Measurements from ENCODE around the gene ZNRF3.
"Not testable (repeated sequence)": the region's sequence is repeated elsewhere in the genome, so short reads cannot be mapped to it uniquely, and the experiment has no call there.

ZNRF3 gene
- total RNA-seq = 0.29 to 5.0 (median 2.5) reads per million in 18 experiments

DNA sequence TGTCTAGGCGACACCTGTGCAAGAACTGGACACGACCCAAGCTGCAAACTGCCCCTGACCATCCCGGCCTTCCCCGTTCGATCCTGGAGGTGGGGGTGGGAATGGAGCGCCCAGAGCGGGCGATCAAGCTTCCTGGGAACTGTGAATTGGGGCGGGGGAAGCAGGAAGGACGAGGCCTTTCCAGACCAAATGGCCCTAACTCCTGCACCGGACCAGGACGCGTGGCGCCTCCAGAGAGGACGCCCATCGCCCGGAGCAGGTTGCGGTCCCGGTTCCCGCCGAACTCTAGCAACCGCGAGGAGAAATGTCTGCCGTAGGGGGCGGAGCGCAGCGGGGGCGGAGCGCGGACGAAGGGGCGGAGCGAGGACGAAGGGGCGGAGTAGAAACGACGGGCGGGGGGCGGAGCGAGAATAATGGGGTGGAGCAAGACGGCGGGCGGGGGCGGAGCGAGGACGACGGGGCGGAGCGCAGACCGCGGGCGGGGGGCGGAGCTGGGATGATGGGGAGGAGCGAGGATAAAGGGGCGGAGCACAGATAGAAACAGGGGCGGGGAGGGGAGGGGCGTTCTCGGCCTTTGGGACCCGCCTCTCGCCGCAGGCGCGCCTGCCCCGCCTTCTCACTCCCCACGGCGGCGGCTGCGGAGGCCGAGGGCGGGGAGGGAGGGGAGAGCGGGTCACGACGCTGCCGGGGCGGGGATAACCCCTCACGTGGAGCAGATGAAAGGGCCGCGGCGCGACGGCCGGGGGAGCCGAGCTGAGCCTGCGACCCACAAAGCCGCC lies at the start of gene ZNRF3:
Gene ZNRF3 (plus strand): TSS at position 695 of the 779 bp plus-strand sequence. CDS start 195 bp downstream, outside the sequence.
- DNase-seq = peak; percentile 94 to 96

DNA sequence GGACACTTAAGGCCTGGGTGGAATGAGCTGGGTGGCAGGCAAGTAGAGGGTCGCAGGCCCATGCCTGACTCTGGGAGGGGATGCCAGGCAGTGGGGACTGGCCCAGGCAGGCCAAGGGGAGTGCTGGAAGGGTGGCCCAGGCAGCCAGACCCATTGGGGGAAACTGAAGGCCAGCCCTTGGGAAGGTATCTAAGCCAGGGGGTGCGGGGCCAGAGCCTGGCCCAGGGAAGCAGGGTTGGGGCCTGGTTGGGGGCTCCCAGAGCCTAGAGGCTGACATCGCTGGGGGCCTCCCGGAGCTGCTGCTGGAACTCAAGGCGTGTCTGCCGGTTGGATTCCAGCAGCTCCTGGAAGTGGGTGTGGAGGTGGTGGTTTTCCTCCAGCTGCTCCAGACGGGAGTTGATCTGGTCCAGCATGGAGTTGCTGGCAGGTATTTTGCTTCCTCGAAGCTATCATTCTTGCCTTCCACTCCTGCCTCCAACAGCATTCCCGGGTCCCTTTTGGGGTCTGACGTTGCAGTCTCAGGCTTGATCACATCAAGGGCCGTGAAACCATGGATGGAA lies 47.7 kb upstream of the ZNRF3 start:
- no peak for DNase-seq

DNA sequence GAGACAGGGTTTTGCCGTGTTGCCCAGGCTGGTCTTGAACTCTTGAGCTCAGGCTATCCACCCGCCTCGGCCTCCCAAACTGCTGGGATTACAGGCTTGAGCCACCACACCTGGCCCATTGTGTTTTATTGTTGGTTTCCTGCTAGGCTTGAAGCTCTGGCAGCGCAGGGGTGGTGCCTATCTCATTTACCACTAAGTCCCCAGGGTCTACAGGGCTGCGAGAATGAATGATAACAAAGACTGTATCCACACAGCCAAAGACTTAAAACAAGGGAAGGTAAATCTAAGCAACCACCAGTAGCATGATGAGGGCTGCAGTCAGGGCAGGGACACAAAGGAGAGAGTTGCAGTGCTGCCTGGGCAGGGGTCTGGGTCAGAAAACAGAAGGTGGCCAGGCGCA lies 45.7 kb upstream of the ZNRF3 start:
- no peak for DNase-seq

DNA sequence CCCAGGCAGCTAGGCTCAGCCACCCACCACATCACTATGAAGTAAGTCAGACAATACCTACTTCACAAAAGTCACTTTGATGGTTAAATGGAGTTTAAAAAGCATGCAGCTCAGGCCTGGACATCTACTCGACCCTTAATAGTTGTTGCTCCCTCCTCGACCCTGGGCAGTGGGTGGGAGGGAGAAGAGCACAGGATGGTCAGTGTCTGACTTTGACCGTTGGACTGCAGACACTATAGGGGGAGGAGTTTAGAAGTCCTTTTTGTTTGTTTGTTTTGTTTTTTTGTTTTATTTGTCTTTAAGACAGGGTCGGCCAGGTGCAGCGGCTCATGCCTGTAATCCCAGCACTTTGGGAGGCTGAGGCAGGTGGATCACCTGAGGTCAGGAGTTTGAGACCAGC lies 44.4 kb upstream of the ZNRF3 start:
- no peak for DNase-seq

DNA sequence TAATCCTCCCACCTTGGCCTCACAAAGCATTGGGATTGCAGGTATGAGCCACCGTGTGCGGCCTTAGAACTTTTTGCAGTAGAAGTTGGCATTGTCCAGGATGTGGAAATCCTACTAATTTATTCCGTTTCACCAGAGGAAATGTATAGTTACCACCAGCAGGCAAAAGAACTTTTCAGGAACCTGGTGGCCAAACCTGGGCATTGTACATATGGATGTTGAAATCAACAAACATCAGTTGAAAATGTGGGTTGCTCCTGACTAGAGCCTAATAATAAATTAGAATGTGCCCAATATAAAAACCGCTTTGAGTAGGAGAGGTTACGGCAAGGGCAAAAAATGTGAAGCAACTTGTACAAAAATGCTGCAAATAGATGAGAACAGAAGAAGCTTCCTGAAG lies 42.3 kb upstream of the ZNRF3 start:
- peak in 1 of 2 donors; percentile 26 for DNase-seq

DNA sequence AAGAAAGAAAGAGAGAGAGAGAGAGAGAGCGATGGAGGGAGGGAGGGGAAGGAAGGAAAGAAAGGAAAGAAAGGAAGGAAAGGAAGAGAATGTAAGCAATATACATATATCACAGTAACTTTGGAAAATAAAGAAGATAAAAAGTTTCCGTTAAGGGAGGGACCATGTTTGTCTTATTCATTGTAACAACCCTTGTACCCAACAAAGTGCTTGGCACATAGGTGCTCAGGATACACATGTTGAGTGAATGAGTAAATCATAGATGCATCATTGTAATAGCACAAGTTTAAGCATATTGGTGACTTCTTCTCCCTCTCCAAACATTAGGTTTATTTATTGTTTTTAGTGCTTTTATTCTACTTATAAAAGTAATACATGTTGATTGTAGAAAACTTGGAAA lies 39.7 kb upstream of the ZNRF3 start:
- DNase-seq = no peak

DNA sequence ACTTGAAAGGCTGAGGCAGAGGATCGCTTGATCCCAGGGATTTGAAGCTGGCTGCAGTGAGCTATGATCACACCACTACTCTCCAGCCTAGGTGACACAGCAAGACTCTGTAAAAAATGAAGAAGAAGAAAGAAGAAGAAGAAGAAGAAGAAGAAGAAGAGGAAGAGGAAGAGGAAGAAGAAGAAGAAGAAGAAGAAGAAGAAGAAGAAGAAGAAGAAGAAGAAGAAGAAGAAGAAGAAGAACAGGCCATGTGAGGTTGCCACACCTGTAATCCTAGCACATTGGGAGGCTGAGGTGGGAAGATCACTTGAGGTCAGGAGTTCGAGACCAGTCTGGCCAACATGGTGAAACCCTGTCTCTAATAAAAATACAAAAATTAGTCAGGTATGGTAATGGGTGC lies 39.1 kb upstream of the ZNRF3 start:
- not testable (repeated sequence) for DNase-seq

DNA sequence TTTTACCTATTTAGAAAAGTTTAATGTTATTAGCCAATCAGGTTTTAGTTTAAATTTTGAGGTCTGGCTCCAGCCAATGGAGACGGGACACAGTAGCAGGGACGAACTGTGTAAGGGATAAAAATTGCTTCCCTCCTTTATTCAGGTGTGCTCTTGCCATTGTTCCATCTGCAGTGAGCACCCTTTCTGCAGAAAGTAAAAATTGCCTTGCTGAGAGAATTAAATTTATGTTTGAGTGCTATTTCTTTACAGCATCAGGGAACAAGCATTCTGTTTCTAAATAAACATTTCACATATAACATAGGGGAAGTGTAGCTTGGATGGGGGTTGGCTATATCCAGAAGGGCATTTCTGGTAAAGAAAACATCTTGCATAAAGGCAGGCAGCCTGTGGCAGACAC lies 36.4 kb upstream of the ZNRF3 start:
- no peak for DNase-seq

DNA sequence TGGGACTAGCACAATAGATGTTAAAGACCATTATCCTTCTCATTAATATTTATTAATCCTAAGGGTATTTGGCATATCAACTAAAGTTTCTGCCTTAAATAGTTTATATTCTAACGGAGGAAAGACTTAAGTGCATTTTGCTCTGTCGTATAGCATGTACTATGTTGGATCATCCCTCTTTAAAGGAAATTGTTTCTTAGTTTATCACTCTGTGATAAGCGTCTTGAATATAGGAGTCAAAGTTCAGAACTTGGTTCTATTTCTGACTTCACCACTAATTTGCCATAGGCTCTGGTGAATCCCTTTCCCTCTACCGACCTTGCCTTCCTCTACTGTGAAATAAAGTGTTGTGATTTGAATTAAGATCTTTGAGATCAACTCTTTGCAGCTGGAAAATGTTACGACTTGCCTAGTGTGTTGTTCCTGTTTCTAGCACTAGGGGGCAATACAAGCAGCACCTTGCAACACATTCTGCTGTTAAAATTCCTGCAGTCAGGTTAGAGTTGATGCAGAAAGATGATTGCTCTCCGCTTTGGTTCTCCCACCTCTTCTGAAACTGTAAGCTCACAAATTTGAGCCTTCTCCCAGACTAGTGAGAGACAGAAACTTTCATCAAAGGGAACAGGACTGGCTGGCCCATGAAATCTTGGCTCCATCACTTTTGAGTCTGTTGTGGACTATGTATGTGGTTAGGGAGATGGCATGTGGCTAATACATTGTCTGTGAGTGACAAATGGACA lies 27.8 kb upstream of the ZNRF3 start:
- DNase-seq = peak; percentile 51 to 60

DNA sequence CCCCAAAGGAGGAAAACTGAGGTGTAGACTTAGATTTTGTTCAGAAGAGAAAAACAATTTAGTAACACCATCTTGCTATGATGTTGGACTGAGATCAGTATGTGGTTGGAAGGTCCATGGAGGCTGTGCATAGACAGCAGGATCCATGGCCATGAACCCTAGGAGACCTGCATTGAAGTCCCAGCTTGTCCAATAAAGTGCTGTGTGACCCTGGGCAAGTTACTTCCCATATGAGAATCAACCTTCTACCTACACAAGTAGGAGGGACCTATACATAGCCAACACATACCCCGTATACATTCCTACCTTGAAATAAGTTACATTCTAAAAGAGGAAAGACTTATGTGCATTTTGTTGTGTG lies 27.3 kb upstream of the ZNRF3 start:
- DNase-seq = no peak

DNA sequence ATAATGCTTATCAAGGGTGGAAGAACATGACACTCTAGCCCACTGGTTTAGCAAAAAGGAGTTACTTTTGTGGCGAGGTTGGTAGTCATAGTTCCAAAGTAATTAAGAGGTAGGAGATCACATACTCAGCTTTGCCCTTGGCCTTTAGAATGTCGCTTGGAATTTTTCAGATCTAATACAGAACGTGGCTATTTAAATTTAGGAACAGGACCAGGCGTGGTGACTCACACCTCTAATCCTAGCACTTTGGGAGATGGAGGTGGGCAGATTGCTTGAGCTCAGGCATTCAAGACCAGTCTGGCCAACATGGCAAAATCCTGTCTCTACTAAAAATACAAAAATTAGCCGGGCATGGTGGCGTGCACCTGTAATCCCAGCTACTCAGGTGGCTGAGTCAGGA lies 26.1 kb upstream of the ZNRF3 start:
- DNase-seq = no peak

DNA sequence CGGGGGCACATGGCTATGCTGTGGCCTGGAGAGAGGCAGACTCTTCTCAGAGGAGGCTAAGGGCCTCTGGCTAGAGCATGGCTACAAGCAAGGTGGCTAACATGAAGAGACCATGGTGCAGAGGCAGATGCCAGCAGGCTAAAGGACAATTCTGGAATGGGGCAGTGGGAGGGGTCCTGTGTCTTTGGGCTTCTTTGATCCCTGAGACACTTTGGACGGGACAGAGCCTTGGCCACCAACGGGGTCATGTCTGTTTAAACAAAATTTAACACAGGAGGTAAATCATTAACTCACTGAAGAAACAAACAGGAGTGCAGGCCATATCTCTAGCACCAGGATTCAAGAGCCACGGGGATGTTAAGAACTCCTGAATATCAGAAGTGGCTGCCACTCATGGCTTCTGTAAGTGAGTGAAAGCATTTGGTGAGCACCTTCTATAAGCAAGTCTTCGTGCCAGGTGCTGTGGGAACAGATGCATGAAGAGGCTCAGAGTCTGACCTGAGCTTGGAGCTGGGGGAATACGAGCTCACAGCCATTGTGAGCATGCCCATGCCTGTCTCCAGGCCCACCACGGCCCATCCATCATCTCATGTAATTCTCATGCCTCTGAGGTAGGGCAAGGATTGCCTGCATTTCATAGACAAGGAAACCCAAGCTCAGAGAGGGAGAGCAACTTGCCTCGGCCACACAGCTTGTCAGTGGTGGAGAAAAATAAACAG lies 18.3 kb upstream of the ZNRF3 start:
- no peak for DNase-seq

DNA sequence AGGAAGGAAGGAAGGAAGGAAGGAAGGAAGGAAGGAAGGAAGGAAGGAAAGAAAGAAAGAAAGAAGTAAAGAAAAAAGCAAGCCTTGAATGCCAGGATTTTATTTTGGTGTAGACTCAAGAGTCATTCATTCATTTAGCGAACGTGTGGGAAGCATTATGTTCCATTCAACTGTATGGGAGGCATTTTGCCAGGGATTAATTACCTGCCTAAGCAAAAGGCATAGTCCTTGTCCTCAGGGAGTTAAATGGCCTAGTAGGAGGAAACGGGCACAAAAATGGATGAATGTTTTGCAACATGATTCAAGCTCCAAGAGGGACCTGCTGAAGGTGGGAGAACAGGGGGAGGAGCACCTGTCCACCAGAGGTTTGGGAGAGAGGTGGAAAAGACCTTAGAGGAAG lies 16.2 kb upstream of the ZNRF3 start:
- DNase-seq = no peak

DNA sequence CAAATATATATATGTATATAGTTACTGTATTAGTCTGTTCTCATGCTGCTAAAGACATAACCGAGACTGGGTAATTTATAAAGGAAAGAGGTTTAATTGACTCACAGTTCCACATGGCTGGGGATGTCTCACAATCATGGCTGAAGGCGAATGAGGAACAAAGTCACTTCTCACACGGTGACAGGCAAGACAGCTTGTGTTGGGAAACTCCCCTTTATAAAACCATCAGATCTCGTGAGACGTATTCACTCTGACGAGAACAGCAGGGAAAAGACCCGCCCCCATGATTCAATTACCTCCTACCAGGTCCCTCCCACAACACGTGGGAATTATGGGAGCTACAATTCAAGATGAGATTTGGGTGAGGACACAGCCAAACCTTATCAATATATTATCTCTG lies 15.0 kb upstream of the ZNRF3 start:
- DNase-seq = peak; percentile 91 to 92

DNA sequence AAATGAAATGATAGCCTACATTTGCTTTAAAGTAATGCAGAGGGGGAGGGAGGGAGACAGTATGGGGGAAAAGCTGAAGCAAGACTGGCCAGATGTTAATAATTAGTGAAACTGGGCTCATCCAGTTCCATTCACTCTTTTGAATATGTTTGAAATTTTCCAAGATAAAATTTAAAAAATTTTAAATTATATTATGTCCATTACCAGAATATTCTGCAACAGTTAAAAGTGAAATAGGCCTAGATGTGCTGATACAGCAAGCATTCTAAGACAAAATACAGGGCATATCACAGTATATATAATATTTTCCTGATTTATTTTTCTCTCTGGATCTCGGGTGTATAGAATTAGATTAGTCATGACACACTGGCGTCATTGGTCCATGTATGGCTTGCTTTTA lies 13.6 kb upstream of the ZNRF3 start:
- DNase-seq = no peak

DNA sequence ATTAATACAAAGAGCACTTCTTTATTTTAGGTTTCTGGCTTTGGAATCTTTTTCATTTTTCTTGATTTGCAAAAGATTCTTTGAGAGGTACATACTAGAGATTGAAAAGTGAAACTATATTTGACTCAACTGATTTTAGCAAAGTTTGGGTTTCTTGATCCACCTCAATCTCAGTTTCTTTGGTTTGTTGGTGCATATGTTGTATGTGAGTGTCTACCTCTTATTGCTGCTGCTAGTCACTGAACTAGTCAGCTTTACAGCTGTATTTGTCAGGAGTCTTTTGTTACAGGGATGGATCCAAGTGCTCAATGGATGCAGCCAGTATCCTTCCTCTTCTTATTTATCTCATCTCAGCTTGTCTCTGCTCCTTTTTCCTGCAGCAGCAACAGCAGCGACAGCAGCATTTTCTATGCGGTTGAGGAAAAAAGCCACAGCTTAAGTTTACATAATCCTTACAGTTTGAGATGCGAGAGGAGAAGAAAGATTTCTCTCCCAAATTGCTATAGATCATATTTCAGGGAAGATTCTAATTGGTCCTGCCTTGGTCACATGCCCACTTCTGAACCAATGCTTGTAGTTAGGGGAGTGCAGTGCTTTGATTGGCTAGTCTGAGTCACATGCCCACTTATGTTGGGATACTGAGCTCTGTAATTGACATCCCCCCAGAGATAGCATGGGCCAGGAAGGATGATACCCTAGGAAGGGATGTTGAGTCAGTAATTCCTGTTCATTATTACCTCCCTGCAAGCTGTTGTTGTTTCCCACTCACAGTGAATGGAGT lies 10.0 kb upstream of the ZNRF3 start:
- no peak for DNase-seq

DNA sequence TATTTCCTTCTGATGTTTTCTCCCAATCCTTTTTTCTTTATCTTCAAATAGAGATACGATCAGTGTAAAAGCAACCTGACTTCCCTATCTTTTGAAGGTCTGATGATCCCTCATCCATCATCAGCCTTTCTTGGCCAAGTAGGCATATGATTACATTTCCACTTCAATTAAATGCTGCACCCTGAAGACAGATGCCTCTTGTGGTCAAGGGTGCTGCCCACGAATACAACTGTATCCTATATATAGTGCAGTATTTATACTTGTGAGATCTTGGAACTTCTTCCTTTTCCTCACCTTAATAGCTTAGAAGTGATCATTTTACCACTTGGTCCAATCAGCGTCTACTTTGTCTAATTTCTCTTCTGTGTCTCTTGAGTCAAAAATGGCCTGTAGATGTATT lies 9.3 kb upstream of the ZNRF3 start:
- no peak for DNase-seq

DNA sequence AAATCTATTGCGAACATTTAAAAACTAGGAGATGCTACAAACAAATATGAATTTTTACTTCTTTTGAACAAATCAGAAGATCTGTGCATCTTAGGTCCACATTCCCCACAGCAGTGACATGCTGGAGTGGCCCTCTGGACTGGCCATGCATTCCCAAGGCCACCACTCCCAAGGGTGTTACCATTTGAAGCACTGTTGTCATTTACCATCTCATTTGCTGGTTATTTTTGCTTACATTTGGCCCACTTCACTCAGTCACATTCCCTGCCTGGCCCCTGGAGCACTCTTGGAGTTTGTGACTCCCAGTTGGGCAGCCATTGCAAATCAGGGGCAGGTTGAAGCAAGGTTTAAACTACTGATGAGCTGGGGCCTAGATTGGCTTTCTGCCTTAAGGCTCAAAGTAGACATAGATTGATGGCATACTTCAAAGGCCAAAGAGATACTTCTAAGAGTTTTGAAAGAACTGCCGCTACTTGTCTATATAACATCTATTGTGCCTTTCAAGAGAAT lies 8.5 kb upstream of the ZNRF3 start:
- no peak for DNase-seq

DNA sequence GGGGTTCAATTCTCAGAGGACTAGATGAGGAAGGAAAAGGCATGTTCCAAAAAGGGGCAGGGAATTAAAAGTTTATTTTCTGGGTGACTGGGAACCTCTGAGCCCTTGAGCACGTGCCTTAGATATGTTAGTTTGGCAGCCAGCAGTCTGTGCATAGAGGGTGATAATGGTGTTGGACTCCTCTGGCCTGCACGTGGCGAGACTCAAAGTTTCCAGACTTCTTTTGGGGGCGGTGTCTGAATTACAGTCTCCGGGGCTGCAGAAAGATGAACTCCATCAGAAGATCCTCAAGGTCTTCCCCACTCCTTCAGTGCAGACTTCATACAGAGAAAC lies 861 bp upstream of the ZNRF3 start:
- no peak for DNase-seq

DNA sequence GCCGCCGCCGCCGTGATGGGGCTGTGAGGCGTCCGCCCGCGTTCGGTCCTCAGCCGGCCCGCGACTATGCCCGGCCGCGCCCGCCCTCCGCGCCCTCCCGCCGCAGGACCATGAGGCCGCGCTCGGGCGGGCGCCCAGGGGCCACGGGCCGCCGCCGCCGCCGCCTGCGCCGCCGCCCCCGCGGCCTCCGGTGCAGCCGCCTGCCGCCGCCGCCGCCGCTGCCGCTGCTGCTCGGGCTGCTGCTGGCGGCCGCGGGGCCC lies 215 bp downstream of the ZNRF3 start:
- DNase-seq = no peak

DNA sequence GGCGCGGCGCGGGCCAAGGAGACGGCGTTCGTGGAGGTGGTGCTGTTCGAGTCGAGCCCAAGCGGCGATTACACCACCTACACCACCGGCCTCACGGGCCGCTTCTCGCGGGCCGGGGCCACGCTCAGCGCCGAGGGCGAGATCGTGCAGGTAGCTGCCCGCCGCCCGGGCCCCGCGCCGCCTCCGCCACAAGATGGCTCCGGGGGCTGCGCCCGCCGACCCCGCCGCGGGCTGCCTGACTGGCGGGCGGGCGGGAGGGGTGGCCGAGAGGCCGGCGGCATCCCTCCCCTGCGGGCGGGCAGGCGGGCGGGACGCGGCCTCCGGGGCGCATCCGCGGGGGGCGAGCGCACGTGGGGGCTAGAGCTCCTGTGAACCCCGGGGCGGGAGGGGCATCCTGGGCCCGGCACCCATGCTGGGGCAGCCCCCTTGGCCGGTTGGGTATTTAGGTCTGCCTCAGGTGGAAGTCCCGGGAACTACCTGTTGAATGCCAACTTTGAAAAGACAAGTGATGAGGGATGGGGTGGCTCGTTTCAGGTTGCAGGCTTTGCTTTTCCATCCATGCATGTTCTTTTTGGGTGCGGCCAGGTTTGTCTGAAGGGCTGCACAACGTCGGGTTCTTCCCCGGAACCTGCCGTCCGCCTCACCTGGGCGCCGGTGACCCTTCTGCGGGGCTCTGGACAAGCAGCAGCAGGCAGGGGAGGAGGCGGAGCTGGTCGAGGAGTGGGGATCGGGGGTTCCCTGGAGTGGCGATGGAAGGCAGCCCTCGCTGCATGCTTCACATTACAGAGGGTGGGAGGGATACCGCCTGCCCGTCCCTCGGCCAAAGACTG lies 760 bp downstream of the ZNRF3 start:
- DNase-seq = peak in 1 of 2 donors; percentile 32

Data from inflammatory macrophage (primary cell).